ENCODE results near the gene SHLD1. TPM values are rescaled to one million over a fixed set of nuclear protein-coding genes. Genes with fewer than 3 reads are reported as not detected.

SHLD1 gene
- total and polyA plus RNA-seq, 5 donors from 2014 or later = 10.4 to 46.6 (median 27.7) TPM

- Mint-ChIP-seq H3K9me3 (no peaks in the 10 kb centered on the region), H3K4me1 (no peaks in the 10 kb centered on the region), H3K36me3 (no peaks in the 10 kb centered on the region), H3K27ac (no peak overlapping the region), H3K4me3 (no peak overlapping the region), H3K27me3 (peaks cover 16% of the 10 kb centered on the region)
- no peak overlapping the region for H3K27ac ChIP-seq (ENCODE audit: insufficient read depth, low read length, poor library complexity, severe bottlenecking)
- H3K36me3 ChIP-seq (ENCODE audit: control insufficient read depth, insufficient read depth, low read length) = no peaks in the 10 kb centered on the region
- no peaks in the 10 kb centered on the region for H3K4me1 ChIP-seq (ENCODE audit: control insufficient read depth, insufficient read depth, low read length, poor library complexity, severe bottlenecking)
- H3K27me3 ChIP-seq (ENCODE audit: control insufficient read depth, insufficient read depth, low read length) = peaks cover 2% of the 10 kb centered on the region
- ATAC-seq (ENCODE audit: low read depth in 2 of 2) (no peak), DNase-seq (no peak)
- H3K9me3 ChIP-seq (ENCODE audit: control insufficient read depth in 2 of 2, low read length in 2 of 2) = no peaks in the 10 kb centered on the region
- no peak overlapping the region for H3K4me3 ChIP-seq (ENCODE audit: low read depth, low read length)
Observed at GRCh38 chr20:5890773-5891441, 140.7 kb downstream of the SHLD1 start.

GRCh38 chr20:5893052-5893451 is 142.9 kb downstream of the SHLD1 start:
- Mint-ChIP-seq H3K27ac (no peak overlapping the region), H3K27me3 (peaks cover 22% of the 10 kb centered on the region), H3K36me3 (no peaks in the 10 kb centered on the region), H3K4me3 (no peak overlapping the region), H3K9me3 (peaks cover 0 to 2% (median 0%) of the 10 kb centered on the region in 7 donors), H3K4me1 (no peaks in the 10 kb centered on the region)
- no peak overlapping the region for H3K4me3 ChIP-seq (ENCODE audit: low read depth, low read length)
- no peak overlapping the region for H3K27ac ChIP-seq (ENCODE audit: insufficient read depth, low read length, poor library complexity, severe bottlenecking)
- peaks cover 16% of the 10 kb centered on the region for H3K27me3 ChIP-seq (ENCODE audit: control insufficient read depth, insufficient read depth, low read length)
- ATAC-seq (ENCODE audit: low read depth in 2 of 2) (no peak), DNase-seq (no peak)
- H3K36me3 ChIP-seq (ENCODE audit: control insufficient read depth, insufficient read depth, low read length) = no peaks in the 10 kb centered on the region
- H3K4me1 ChIP-seq (ENCODE audit: control insufficient read depth, insufficient read depth, low read length, poor library complexity, severe bottlenecking) = no peaks in the 10 kb centered on the region
- H3K9me3 ChIP-seq (ENCODE audit: control insufficient read depth in 2 of 2, low read length in 2 of 2) = no peaks in the 10 kb centered on the region

GRCh38 chr20:5893621-5894020 is 143.4 kb downstream of the SHLD1 start:
- H3K4me1 ChIP-seq (ENCODE audit: control insufficient read depth, insufficient read depth, low read length, poor library complexity, severe bottlenecking) = no peaks in the 10 kb centered on the region
- Mint-ChIP-seq H3K27me3 (peaks cover 22% of the 10 kb centered on the region), H3K4me3 (no peak overlapping the region), H3K36me3 (no peaks in the 10 kb centered on the region), H3K9me3 (peaks cover 0 to 3% (median 0%) of the 10 kb centered on the region in 7 donors), H3K27ac (peak overlapping the region in 1 of 3 donors; percentile 39), H3K4me1 (no peaks in the 10 kb centered on the region)
- ATAC-seq (ENCODE audit: low read depth in 2 of 2) (no peak), DNase-seq (no peak)
- peaks cover 16% of the 10 kb centered on the region for H3K27me3 ChIP-seq (ENCODE audit: control insufficient read depth, insufficient read depth, low read length)
- H3K4me3 ChIP-seq (ENCODE audit: low read depth, low read length) = no peak overlapping the region
- H3K36me3 ChIP-seq (ENCODE audit: control insufficient read depth, insufficient read depth, low read length) = no peaks in the 10 kb centered on the region
- no peak overlapping the region for H3K27ac ChIP-seq (ENCODE audit: insufficient read depth, low read length, poor library complexity, severe bottlenecking)
- peaks cover 0 to 3% of the 10 kb centered on the region in 2 experiments for H3K9me3 ChIP-seq (ENCODE audit: control insufficient read depth in 2 of 2, low read length in 2 of 2)

- ATAC-seq (ENCODE audit: low read depth in 2 of 2) = no peak
- H3K9me3 ChIP-seq (ENCODE audit: control insufficient read depth in 2 of 2, low read length in 2 of 2) = peaks cover 0 to 3% of the 10 kb centered on the region in 2 experiments
- no peaks in the 10 kb centered on the region for H3K36me3 ChIP-seq (ENCODE audit: control insufficient read depth, insufficient read depth, low read length)
- no peak overlapping the region for H3K4me3 ChIP-seq (ENCODE audit: low read depth, low read length)
- H3K4me3 Mint-ChIP-seq = no peak overlapping the region
- H3K27me3 ChIP-seq (ENCODE audit: control insufficient read depth, insufficient read depth, low read length) = peaks cover 16% of the 10 kb centered on the region
- peaks cover 13% of the 10 kb centered on the region for H3K27me3 Mint-ChIP-seq
- H3K27ac Mint-ChIP-seq = no peak overlapping the region
- H3K4me1 Mint-ChIP-seq = no peaks in the 10 kb centered on the region
- no peak overlapping the region for H3K27ac ChIP-seq (ENCODE audit: insufficient read depth, low read length, poor library complexity, severe bottlenecking)
- H3K36me3 Mint-ChIP-seq = no peaks in the 10 kb centered on the region
- DNase-seq = no peak
- peaks cover 0 to 5% (median 0%) of the 10 kb centered on the region in 7 donors for H3K9me3 Mint-ChIP-seq
- no peaks in the 10 kb centered on the region for H3K4me1 ChIP-seq (ENCODE audit: control insufficient read depth, insufficient read depth, low read length, poor library complexity, severe bottlenecking)
Observed at GRCh38 chr20:5895626-5896025, 145.4 kb downstream of the SHLD1 start.

GRCh38 chr20:5899444-5899843 is 149.2 kb downstream of the SHLD1 start:
- Histone ChIP-seq H3K36me3 (ENCODE audit: control insufficient read depth, insufficient read depth, low read length) (no peaks in the 10 kb centered on the region), H3K4me3 (ENCODE audit: low read depth, low read length) (no peak overlapping the region), H3K9me3 (ENCODE audit: control insufficient read depth in 2 of 2, low read length in 2 of 2) (peaks cover 0 to 3% of the 10 kb centered on the region in 2 experiments), H3K27me3 (ENCODE audit: control insufficient read depth, insufficient read depth, low read length) (peaks cover 17% of the 10 kb centered on the region), H3K27ac (ENCODE audit: insufficient read depth, low read length, poor library complexity, severe bottlenecking) (no peak overlapping the region), H3K4me1 (ENCODE audit: control insufficient read depth, insufficient read depth, low read length, poor library complexity, severe bottlenecking) (no peaks in the 10 kb centered on the region)
- Mint-ChIP-seq H3K4me3 (no peak overlapping the region), H3K4me1 (no peaks in the 10 kb centered on the region), H3K36me3 (no peaks in the 10 kb centered on the region), H3K27ac (no peak overlapping the region), H3K27me3 (peaks cover 24% of the 10 kb centered on the region), H3K9me3 (peaks cover 0 to 5% (median 0%) of the 10 kb centered on the region in 7 donors)
- ATAC-seq (ENCODE audit: low read depth in 2 of 2) = no peak
- DNase-seq = no peak

GRCh38 chr20:5900908-5901307 is 150.7 kb downstream of the SHLD1 start:
- Histone ChIP-seq H3K4me3 (ENCODE audit: low read depth, low read length) (no peak overlapping the region), H3K9me3 (ENCODE audit: control insufficient read depth in 2 of 2, low read length in 2 of 2) (peaks cover 0 to 3% of the 10 kb centered on the region in 2 experiments), H3K27ac (ENCODE audit: insufficient read depth, low read length, poor library complexity, severe bottlenecking) (no peak overlapping the region), H3K27me3 (ENCODE audit: control insufficient read depth, insufficient read depth, low read length) (peaks cover 22% of the 10 kb centered on the region), H3K36me3 (ENCODE audit: control insufficient read depth, insufficient read depth, low read length) (no peaks in the 10 kb centered on the region), H3K4me1 (ENCODE audit: control insufficient read depth, insufficient read depth, low read length, poor library complexity, severe bottlenecking) (no peaks in the 10 kb centered on the region)
- Mint-ChIP-seq H3K27me3 (peaks cover 29% of the 10 kb centered on the region), H3K36me3 (no peaks in the 10 kb centered on the region), H3K4me3 (no peak overlapping the region), H3K9me3 (peaks cover 0 to 5% (median 0%) of the 10 kb centered on the region in 7 donors), H3K27ac (no peak overlapping the region), H3K4me1 (no peaks in the 10 kb centered on the region)
- ATAC-seq (ENCODE audit: low read depth in 2 of 2) = no peak
- no peak for DNase-seq

- no peak for ATAC-seq (ENCODE audit: low read depth in 2 of 2)
Observed at GRCh38 chr20:5908981-5909380, 158.8 kb downstream of the SHLD1 start.

GRCh38 chr20:5910186-5910585 is 160.0 kb downstream of the SHLD1 start:
- Mint-ChIP-seq H3K4me1 (peaks cover 8 to 13% (median 10%) of the 10 kb centered on the region in 4 donors), H3K4me3 (peak overlapping the region in 2 of 4 donors; percentile 12 to 24), H3K36me3 (no peaks in the 10 kb centered on the region), H3K9me3 (peaks cover 0 to 2% (median 0%) of the 10 kb centered on the region in 7 donors), H3K27me3 (peaks cover 69% of the 10 kb centered on the region), H3K27ac (no peak overlapping the region)
- Histone ChIP-seq H3K27me3 (ENCODE audit: control insufficient read depth, insufficient read depth, low read length) (peaks cover 25% of the 10 kb centered on the region), H3K9me3 (ENCODE audit: control insufficient read depth in 2 of 2, low read length in 2 of 2) (no peaks in the 10 kb centered on the region), H3K36me3 (ENCODE audit: control insufficient read depth, insufficient read depth, low read length) (no peaks in the 10 kb centered on the region), H3K4me3 (ENCODE audit: low read depth, low read length) (no peak overlapping the region), H3K27ac (ENCODE audit: insufficient read depth, low read length, poor library complexity, severe bottlenecking) (no peak overlapping the region), H3K4me1 (ENCODE audit: control insufficient read depth, insufficient read depth, low read length, poor library complexity, severe bottlenecking) (peaks cover 9% of the 10 kb centered on the region)
- DNase-seq (no peak), ATAC-seq (ENCODE audit: low read depth in 2 of 2) (no peak)

More at GRCh38 chr20:5908981-5909380, 158.8 kb downstream of the SHLD1 start:
- H3K27ac ChIP-seq (ENCODE audit: insufficient read depth, low read length, poor library complexity, severe bottlenecking) = no peak overlapping the region
- no peaks in the 10 kb centered on the region for H3K36me3 ChIP-seq (ENCODE audit: control insufficient read depth, insufficient read depth, low read length)
- H3K9me3 ChIP-seq (ENCODE audit: control insufficient read depth in 2 of 2, low read length in 2 of 2) = no peaks in the 10 kb centered on the region
- H3K27me3 Mint-ChIP-seq = peaks cover 70% of the 10 kb centered on the region
- H3K4me1 Mint-ChIP-seq = peaks cover 8 to 13% (median 10%) of the 10 kb centered on the region in 4 donors
- peaks cover 9% of the 10 kb centered on the region for H3K4me1 ChIP-seq (ENCODE audit: control insufficient read depth, insufficient read depth, low read length, poor library complexity, severe bottlenecking)
- H3K4me3 ChIP-seq (ENCODE audit: low read depth, low read length) = no peak overlapping the region
- H3K27me3 ChIP-seq (ENCODE audit: control insufficient read depth, insufficient read depth, low read length) = peaks cover 30% of the 10 kb centered on the region
- no peaks in the 10 kb centered on the region for H3K36me3 Mint-ChIP-seq
- no peak overlapping the region for H3K27ac Mint-ChIP-seq
- DNase-seq = no peak
- peaks cover 0 to 2% (median 0%) of the 10 kb centered on the region in 7 donors for H3K9me3 Mint-ChIP-seq
- H3K4me3 Mint-ChIP-seq = no peak overlapping the region
